ENCODE results near the gene IP6K2. TPM values are rescaled to one million over a fixed set of nuclear protein-coding genes. Genes with fewer than 3 reads are reported as not detected.
A peak's percentile ranks its signal among the peaks of the same experiment; 100 is the strongest.

IP6K2 gene
- total and polyA plus RNA-seq, 2 of the 8 experiments (the other 6 are each of a cell fraction or from before 2014, with no cell fraction given), result 95.8 to 144 TPM

DNA sequence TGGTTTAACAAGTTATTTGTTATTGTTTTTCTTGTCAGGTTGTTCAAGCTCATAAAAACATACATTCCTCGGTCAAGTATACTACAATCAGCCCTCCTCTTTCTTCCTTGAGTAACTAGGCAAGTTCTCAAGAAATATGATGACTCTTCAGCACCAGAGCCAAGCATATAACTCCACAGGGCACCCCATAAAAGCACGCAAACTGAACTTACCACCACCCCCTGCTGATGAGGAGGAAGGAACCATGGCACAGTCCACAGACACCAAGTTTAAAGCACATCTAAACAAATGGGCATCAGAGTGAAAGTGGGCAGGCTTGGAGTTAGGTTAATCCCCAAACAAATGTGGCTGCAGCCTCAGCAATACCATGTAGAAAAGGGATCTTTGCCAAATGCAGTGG, 5.3 kb downstream of the IP6K2 start:
- TF ChIP-seq POLR2AphosphoS5 (IDR thresholded peaks at IDR 0.05; ENCODE audit: low read depth, low read length) (peak; percentile 36; the same call in 1 of the 2 replicates), SIRT6 (IDR thresholded peaks at IDR 0.05; ENCODE audit: low read length) (no peak), HDAC2 (IDR thresholded peaks at IDR 0.05; ENCODE audit: borderline replicate concordance in 1 of 2, low read depth in 2 of 2, low read length in 2 of 2) (no peak), CEBPB (IDR thresholded peaks at IDR 0.05; ENCODE audit: low read depth, low read length) (no peak), NRF1 (IDR thresholded peaks at IDR 0.05; ENCODE audit: low read depth, low read length) (no peak)
- no peak overlapping the region for H2AK5ac ChIP-seq (ENCODE audit: low read depth, low read length)
- H2BK15ac ChIP-seq (ENCODE audit: low read length), result no peak overlapping the region
- FAIRE-seq (no peak), DNase-seq (ENCODE audit: low read depth in 1 of 2, low spot score in 2 of 2) (no peak)
- peaks cover 20 to 28% of the 10 kb centered on the region in 2 experiments for H4K20me1 ChIP-seq (replicated peaks in 1 of 2; ENCODE audit: control insufficient read depth in 1 of 2, insufficient read depth in 2 of 2, low read length in 2 of 2)
- no peaks in the 10 kb centered on the region for H3K27me3 ChIP-seq (replicated peaks in 1 of 4; ENCODE audit: control insufficient read depth in 3 of 4, extremely low read depth in 1 of 4, insufficient read depth in 3 of 4, low read length in 3 of 4)
- H2BK120ac ChIP-seq (replicated peaks; ENCODE audit: low read depth, low read length), result no peak overlapping the region
- no peak overlapping the region; the same call in 1 of the 2 replicates for H2BK5ac ChIP-seq (ENCODE audit: low read depth, low read length)
- H3K18ac ChIP-seq (ENCODE audit: extremely low read depth, low read length), result no peak overlapping the region
- peak overlapping the region; percentile 65 for H4K91ac ChIP-seq (replicated peaks; ENCODE audit: insufficient read length, low read length)
- 0 out of 7 replicates have a peak overlapping the region, but pooled peaks of 1 of the 4 experiments have one; percentile 39 for H3K9ac ChIP-seq (replicated peaks in 1 of 4; ENCODE audit: extremely low read depth in 1 of 4, low read depth in 3 of 4, low read length in 3 of 4)
- H3K4me3 ChIP-seq (ENCODE audit: extremely low read depth in 1 of 4, insufficient read depth in 2 of 4, low read depth in 3 of 4, low read length in 4 of 4), result no peak overlapping the region
- 0 out of 2 replicates have a peak, but pooled peaks cover 2% of the 10 kb centered on the region for H3K23me2 ChIP-seq (ENCODE audit: low read depth, low read length)
- ChIA-PET POLR2A (ENCODE audit: partially characterized antibody) (interaction anchor here (0.6 to 13.3 kb wide), 7 partner anchors 16 to 382 kb away, joined by 3 to 187 read pairs (median 7); partner anchors contain the start of genes CELSR3, NCKIPSD and QRICH1), CTCF (ENCODE audit: partially characterized antibody) (interaction anchor here (1.2 kb wide), 1 partner anchor 28 kb away, joined by 4 read pairs; no protein-coding TSS in a partner anchor)
- no peak overlapping the region for H3K56ac ChIP-seq (replicated peaks; ENCODE audit: insufficient read length, low read depth, low read length)
- H3K4me2 ChIP-seq (ENCODE audit: insufficient read depth in 1 of 2, low read depth in 2 of 2, low read length in 2 of 2), result no peak overlapping the region
- H3K79me2 ChIP-seq (ENCODE audit: control insufficient read depth in 1 of 2, insufficient read depth in 2 of 2, low read length in 2 of 2), result peaks cover 77 to 97% of the 10 kb centered on the region in 2 experiments
- H3K4ac ChIP-seq (replicated peaks; ENCODE audit: insufficient read length, low read depth, low read length), result no peak overlapping the region
- no peak overlapping the region for H4K5ac ChIP-seq (ENCODE audit: insufficient read length, low read depth, low read length)
- peaks cover 7 to 76% (median 26%) of the 10 kb centered on the region in 4 experiments for H3K36me3 ChIP-seq (ENCODE audit: control insufficient read depth in 2 of 4, insufficient read depth in 4 of 4, low read length in 3 of 4)
- no peak overlapping the region; the same call in 1 of the 2 replicates for H2BK20ac ChIP-seq (ENCODE audit: low read length)
- H2BK12ac ChIP-seq (ENCODE audit: low read depth, low read length), result no peak overlapping the region
- no peak overlapping the region for H3K23ac ChIP-seq (ENCODE audit: insufficient read length)
- H2AFZ ChIP-seq (ENCODE audit: low read length), result no peak overlapping the region
- H3K9me3 ChIP-seq (ENCODE audit: insufficient read depth in 2 of 2, low read depth in 1 of 2, low read length in 1 of 2), result no peaks in the 10 kb centered on the region
- no peak overlapping the region for H3K14ac ChIP-seq (ENCODE audit: insufficient read length)
- peaks cover 2% of the 10 kb centered on the region; the same call in 1 of the 2 replicates for H3K79me1 ChIP-seq (ENCODE audit: low read depth, low read length)
- H4K8ac ChIP-seq (ENCODE audit: extremely low read depth, insufficient read depth, low read length), result no peak overlapping the region
- H3K4me1 ChIP-seq (replicated peaks in 1 of 4; ENCODE audit: control insufficient read depth in 3 of 4, insufficient read depth in 4 of 4, low read length in 3 of 4), result peaks cover 0 to 11% (median 4%) of the 10 kb centered on the region in 4 experiments; a peak in 5 of 7 replicates
- 96% methylated on average over 2 of the region's 2 CpGs; no CpG with 5 or more reads in 1 of the 2 experiments for WGBS, 2 experiments (ENCODE audit: extremely low coverage in 1 of 2, insufficient coverage in 1 of 2, insufficient read length in 1 of 2, insufficient replicate concordance in 2 of 2, low coverage in 1 of 2, low lambda C conversion rate in 2 of 2, missing lambda C conversion rate in 1 of 2)
- no peak overlapping the region for H3K27ac ChIP-seq (ENCODE audit: low read depth, low read length)
